Karpas-422 (cell line): ENCODE data around the gene USP5. TPM values are rescaled to one million over a fixed set of nuclear protein-coding genes. Genes with fewer than 3 reads are reported as not detected.
"Not testable (repeated sequence)": the region's sequence is repeated elsewhere in the genome, so short reads cannot be mapped to it uniquely, and the experiment has no call there.

Source experiments
- DNase-seq: peaks from one replicate; pipeline ENCODE4 v3.0.0-alpha.2; 2015
- H2AFZ ChIP-seq: fragments of 200-600 bp; sonication (generic); 2 replicates; pipeline ENCODE4 v1.6.1; 2014; ENCODE audit warnings: antibody characterized with exemption, low read length, mixed read lengths
- H3K27ac ChIP-seq: fragments of 200-600 bp; sonication (generic); 2 replicates; pipeline ENCODE4 v1.5.1; 2014; ENCODE audit warnings: mild to moderate bottlenecking, low read length, moderate library complexity
- H3K27me3 ChIP-seq: fragments of 200-600 bp; sonication (generic); 2 replicates; pipeline ENCODE4 v1.6.1; 2014; ENCODE audit warnings: low read length, mixed read lengths
- H3K36me3 ChIP-seq: fragments of 200-600 bp; sonication (generic); 2 replicates; pipeline ENCODE4 v1.6.1; 2014; ENCODE audit warnings: low read length, mixed read lengths; ENCODE audit not compliant: insufficient read depth
- H3K4me1 ChIP-seq: fragments of 200-600 bp; sonication (generic); 2 replicates; pipeline ENCODE4 v1.6.1; 2014; ENCODE audit warnings: mild to moderate bottlenecking, low read length, mixed read lengths
- H3K4me2 ChIP-seq: fragments of 200-600 bp; sonication (generic); 2 replicates; pipeline ENCODE4 v1.6.1; 2014; ENCODE audit warnings: low read length, low read depth, mild to moderate bottlenecking; ENCODE audit not compliant: poor library complexity, severe bottlenecking
- H3K4me3 ChIP-seq: fragments of 200-600 bp; sonication (generic); 2 replicates; pipeline ENCODE4 v1.5.1; 2014; ENCODE audit warnings: mild to moderate bottlenecking, antibody characterized with exemption, low read length, mixed read lengths
- H3K79me2 ChIP-seq: fragments of 200-600 bp; sonication (generic); 2 replicates; pipeline ENCODE4 v1.6.1; 2014; ENCODE audit warnings: mild to moderate bottlenecking, low read length, mixed read lengths
- H3K9ac ChIP-seq: fragments of 200-600 bp; sonication (generic); 2 replicates; pipeline ENCODE4 v1.6.0; 2014; ENCODE audit warnings: low read length
- H3K9me2 ChIP-seq: fragments of 200-600 bp; sonication (generic), shearing (Covaris generic); replicated peaks from 2 replicates; pipeline ENCODE4 v1.6.0; 2014; ENCODE audit warnings: mild to moderate bottlenecking, low read length, moderate library complexity; ENCODE audit not compliant: insufficient read depth
- H3K9me3 ChIP-seq: fragments of 300-700, 200-600 bp; sonication (generic); 2 replicates; pipeline ENCODE4 v1.6.1; 2014; ENCODE audit warnings: low read length, mixed read lengths
- H4K20me1 ChIP-seq: fragments of 200-600 bp; sonication (generic); 2 replicates; pipeline ENCODE4 v1.6.1; 2014; ENCODE audit warnings: mild to moderate bottlenecking, antibody characterized with exemption, low read length, low read depth; ENCODE audit not compliant: insufficient read depth
- total RNA-seq: library from RNA; depleted of rRNA; stranded (reverse); fragments of >200 nt; shearing (Covaris generic); gene quantifications from 2 replicates; pipeline ENCODE4 v1.2.3, GENCODE V29; 2014; ENCODE audit warnings: low replicate concordance

USP5 gene
- total RNA-seq, 1 experiment from 2014 or later: 36.9 TPM

DNA sequence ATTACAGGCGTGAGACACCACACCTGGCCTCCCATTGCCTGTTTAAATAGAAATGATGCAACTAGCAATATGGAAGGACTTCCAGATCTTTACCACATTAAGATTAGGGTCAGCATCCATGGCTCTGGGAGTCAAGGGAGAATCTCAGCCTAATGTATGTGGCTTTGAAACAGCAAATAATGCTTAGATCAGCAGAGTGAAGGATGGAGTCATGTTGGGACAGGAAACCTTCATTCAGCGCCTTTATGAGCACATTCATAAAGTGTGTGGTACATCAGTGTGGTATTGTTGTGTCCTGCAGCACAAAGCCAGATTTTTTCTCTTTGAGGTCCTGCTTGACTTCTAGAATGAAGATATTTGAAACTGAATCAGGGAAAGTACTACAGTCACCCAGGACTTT is 36.4 kb downstream of the USP5 start:
- no peak overlapping the region for H2AFZ ChIP-seq
- DNase-seq: no peak
- H4K20me1 ChIP-seq: no peaks in the 10 kb centered on the region
- H3K4me2 ChIP-seq: no peak overlapping the region
- H3K4me1 ChIP-seq: peaks cover 14% of the 10 kb centered on the region
- no peaks in the 10 kb centered on the region for H3K9me2 ChIP-seq
- H3K36me3 ChIP-seq: peaks cover 17% of the 10 kb centered on the region; the same call in 1 of the 2 replicates
- no peaks in the 10 kb centered on the region for H3K27me3 ChIP-seq
- no peaks in the 10 kb centered on the region for H3K9me3 ChIP-seq
- H3K9ac ChIP-seq: no peak overlapping the region
- H3K79me2 ChIP-seq: no peaks in the 10 kb centered on the region
- no peak overlapping the region for H3K27ac ChIP-seq
- H3K4me3 ChIP-seq: no peak overlapping the region

DNA sequence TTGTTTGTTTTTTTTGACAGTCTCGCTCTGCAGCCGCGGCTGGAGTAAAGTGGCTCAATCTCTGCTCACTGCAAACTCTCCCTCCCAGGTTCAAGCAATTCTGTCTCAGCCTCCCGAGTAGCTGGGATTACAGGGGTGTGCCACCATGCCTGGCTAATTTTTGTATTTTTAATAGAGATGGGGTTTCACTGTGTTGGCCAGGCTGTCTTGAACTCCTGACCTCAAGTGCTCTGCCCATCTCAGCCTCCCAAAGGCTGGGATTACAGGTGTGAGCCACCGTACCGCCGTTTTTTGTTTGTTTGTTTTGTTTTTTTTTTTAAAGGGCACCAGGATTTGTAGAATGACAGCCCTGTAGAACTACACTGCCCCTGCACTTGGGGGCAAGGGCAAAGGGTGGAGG is 36.8 kb downstream of the USP5 start:
- not testable (repeated sequence) for H4K20me1 ChIP-seq, DNase-seq, H3K9me3 ChIP-seq, H2AFZ ChIP-seq, H3K27me3 ChIP-seq, H3K4me2 ChIP-seq, H3K4me3 ChIP-seq, H3K9ac ChIP-seq, H3K79me2 ChIP-seq, H3K9me2 ChIP-seq, H3K27ac ChIP-seq
- Histone ChIP-seq H3K4me1 (peaks cover 14% of the 10 kb centered on the region), H3K36me3 (peaks cover 13% of the 10 kb centered on the region; the same call in 1 of the 2 replicates)

DNA sequence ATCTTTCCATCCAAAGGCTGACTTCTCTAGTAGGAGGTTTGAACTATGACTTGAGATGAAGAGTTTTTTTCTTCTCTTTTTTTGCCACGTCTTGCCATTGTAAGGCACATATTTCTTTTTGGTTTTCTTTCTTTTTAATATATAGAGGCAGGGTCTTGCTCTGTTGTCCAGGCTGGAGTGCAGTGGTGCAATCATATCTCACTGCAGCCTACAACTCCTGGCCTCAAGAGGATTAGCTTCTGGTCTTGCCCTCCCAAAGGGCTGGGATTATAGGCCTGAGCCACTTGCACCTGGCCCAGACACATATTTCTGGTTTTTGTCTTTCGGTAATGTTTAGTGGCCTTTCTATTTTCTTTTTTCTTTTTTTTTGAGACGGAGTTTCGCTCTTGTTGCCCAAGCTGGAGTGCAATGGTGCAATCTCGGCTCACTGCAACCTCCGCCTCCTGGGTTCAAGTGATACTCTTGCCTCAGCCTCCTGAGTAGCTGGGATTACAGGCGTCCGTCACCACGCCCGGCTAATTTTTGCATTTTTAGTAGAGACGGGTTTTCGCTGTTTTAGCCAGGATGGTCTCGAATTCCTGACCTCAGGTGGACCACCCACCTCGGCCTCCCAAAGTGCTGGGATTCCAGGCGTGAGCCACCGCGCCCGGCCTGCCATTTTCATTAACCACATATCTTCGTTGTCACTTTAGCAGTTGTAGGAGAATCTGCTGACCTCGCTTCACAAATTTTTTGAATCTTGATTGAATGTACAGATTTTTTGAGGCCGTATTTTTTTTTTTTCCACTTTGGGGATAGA is 38.0 kb downstream of the USP5 start:
- peak overlapping the region; percentile 67; the same call in 1 of the 2 replicates for H3K9ac ChIP-seq
- peak overlapping the region; percentile 87 for H3K27ac ChIP-seq
- H4K20me1 ChIP-seq, H3K9me2 ChIP-seq, H3K36me3 ChIP-seq, DNase-seq, H3K27me3 ChIP-seq, H2AFZ ChIP-seq, H3K9me3 ChIP-seq, H3K79me2 ChIP-seq: not testable (repeated sequence)
- peak overlapping the region; percentile 55; the same call in 1 of the 2 replicates for H3K4me3 ChIP-seq
- peaks cover 14% of the 10 kb centered on the region for H3K4me1 ChIP-seq
- peak overlapping the region; percentile 68 for H3K4me2 ChIP-seq

DNA sequence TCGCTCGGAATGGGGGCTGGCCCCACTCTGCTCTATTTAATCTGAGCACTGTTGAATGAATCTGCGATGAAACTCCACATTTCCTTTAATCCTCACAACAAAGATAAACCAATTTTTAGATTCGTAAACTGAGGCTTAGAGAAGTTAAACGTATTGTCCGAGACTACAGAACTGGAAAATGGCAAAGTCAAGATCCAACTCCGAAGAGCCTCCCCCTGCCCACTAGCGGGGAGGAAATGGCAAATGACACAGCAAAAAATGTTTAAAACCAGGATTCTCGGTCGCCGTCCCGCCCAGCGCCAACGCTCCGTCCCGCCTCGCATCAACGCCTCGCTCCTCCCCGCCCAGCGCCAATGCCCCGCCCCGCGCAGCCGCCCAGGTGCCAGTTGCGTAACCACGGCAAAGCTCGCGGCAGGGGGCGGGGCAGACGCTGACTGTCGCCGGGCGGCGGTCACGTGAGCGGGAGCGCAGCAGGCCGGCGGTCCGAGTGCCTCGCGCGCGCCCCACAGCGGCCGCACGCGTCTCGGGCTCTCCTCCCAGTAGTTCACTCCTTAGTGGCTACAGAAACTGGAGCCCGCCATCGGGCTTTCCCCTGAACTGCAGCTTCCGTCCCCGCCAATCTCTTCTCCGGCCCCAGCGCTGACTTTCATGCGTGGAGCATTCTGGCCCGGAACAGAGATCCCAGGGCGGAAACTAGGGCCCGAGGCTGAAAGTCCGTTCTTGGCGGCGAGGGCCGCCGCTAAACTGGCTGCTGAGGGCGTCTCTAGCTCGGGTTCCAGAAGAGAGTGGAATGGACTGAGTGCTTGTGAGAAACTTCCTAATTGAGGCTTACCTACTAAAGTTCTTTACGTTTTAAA is 39.1 kb downstream of the USP5 start:
- Histone ChIP-seq H3K9me2 (no peaks in the 10 kb centered on the region), H2AFZ (peak overlapping the region; percentile 93; the same call in 1 of the 2 replicates), H3K36me3 (peaks cover 4% of the 10 kb centered on the region; the same call in 1 of the 2 replicates), H3K4me1 (peaks cover 14% of the 10 kb centered on the region), H3K27ac (peak overlapping the region; percentile 87), H3K9ac (peak overlapping the region; percentile 67), H4K20me1 (no peaks in the 10 kb centered on the region), H3K9me3 (no peaks in the 10 kb centered on the region), H3K4me2 (peak overlapping the region; percentile 68), H3K79me2 (no peaks in the 10 kb centered on the region), H3K4me3 (peak overlapping the region; percentile 57), H3K27me3 (no peaks in the 10 kb centered on the region)
- peak; percentile 99 for DNase-seq

DNA sequence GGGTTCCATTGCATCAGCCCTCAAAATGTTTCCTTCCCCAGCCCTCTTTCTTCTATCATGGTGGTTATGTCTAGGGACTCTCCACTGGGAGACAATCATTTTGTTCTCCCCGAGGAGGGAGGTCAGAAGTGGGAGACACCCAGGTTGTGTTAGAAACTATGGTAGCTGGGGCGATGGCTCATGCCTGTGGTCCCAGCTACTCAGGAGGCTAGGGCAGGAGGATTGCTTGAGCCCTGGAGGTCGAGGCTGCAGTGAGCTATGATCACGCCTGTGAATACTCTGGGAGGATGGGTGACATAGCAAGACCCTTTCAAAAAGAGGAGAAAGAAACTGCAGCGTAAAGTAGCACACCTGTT is 39.7 kb downstream of the USP5 start:
- Histone ChIP-seq H3K36me3 (peaks cover 4% of the 10 kb centered on the region; the same call in 1 of the 2 replicates), H3K27me3 (no peaks in the 10 kb centered on the region), H3K9me2 (no peaks in the 10 kb centered on the region), H3K4me1 (peaks cover 14% of the 10 kb centered on the region), H3K9me3 (no peaks in the 10 kb centered on the region), H4K20me1 (no peaks in the 10 kb centered on the region), H3K4me3 (peak overlapping the region; percentile 57; the same call in 1 of the 2 replicates), H3K79me2 (no peaks in the 10 kb centered on the region), H2AFZ (peak overlapping the region; percentile 93; the same call in 1 of the 2 replicates), H3K4me2 (peak overlapping the region; percentile 68), H3K27ac (no peak overlapping the region), H3K9ac (peak overlapping the region; percentile 64)
- no peak for DNase-seq

DNA sequence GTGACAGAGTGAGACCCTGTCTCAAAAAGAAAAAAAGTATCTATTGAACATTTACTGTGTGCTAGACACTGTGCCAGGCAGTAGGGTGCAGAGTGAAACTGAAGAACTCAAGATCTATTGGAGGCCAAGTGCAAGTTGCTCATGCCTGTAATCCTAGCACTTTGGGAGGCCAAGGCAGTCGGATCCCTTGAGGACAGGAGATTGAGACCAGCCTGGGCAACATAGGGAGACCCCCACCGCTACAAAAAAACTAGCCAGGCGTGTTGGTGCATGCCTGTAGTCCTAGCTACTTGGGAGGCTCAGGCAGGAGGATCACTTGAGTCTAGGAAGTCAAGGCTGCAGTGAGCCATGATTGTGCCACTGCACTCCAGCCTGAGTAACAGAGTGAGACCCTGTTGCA is 40.7 kb downstream of the USP5 start:
- DNase-seq, H3K27me3 ChIP-seq, H2AFZ ChIP-seq, H3K4me3 ChIP-seq, H3K9me3 ChIP-seq, H3K9ac ChIP-seq, H3K4me2 ChIP-seq, H3K27ac ChIP-seq, H4K20me1 ChIP-seq, H3K36me3 ChIP-seq, H3K9me2 ChIP-seq, H3K79me2 ChIP-seq: not testable (repeated sequence)
- peaks cover 14% of the 10 kb centered on the region for H3K4me1 ChIP-seq

DNA sequence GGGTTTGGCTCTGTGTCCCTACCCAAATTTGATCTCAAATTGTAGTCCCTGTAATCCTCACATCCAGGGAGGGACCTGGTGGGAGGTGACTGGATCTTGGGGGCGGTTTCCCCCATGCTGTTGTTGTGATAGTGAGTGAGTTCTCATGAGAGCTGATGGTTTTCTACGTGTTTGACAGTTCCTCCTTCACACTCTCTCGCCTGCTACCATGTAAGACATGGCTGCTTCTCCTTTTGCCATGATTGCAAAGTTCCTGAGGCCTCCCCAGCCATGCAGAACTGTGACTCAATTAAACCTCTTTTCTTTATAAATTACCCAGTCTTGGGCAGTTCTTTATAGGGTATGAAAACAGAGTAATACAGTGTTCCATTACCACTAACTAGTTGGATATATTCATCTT is 42.4 kb downstream of the USP5 start:
- no peaks in the 10 kb centered on the region for H4K20me1 ChIP-seq
- no peak for DNase-seq
- no peak overlapping the region for H3K4me2 ChIP-seq
- H3K27me3 ChIP-seq: no peaks in the 10 kb centered on the region
- peaks cover 14% of the 10 kb centered on the region for H3K4me1 ChIP-seq
- H3K9ac ChIP-seq: no peak overlapping the region
- no peak overlapping the region for H3K4me3 ChIP-seq
- H3K9me3 ChIP-seq: no peaks in the 10 kb centered on the region
- no peak overlapping the region for H3K27ac ChIP-seq
- no peak overlapping the region for H2AFZ ChIP-seq
- H3K36me3 ChIP-seq: no peaks in the 10 kb centered on the region
- H3K9me2 ChIP-seq: no peaks in the 10 kb centered on the region
- no peaks in the 10 kb centered on the region for H3K79me2 ChIP-seq

DNA sequence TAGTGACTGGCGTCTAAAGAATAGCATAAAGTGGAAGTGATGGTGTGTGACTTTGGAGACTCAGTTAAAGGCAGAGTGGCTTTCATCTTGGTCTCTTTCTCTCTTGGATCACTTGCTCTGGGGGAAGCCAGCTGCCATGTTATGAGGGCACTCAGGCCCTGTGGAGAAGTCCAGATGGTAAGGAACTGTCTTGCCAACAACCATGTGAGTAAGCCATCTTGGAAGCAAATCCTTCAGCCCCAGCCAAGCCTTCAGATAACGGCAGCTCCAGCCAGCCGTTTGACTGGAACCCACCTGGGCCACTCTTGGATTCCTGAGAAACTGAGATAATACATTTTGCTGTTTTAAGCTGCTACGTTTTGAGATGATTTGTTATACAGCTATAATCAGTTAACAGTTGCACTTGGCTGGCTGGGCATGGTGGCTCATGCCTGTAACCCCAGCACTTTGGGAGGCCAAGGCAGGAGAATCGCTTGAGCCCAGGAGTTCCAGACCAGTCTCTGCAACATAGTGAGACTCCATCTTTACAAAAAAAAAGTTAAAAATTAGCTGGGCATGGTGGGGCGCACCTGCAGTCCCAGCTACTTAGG is 45.0 kb downstream of the USP5 start:
- Histone ChIP-seq H3K27ac (no peak overlapping the region), H3K4me1 (peaks cover 4% of the 10 kb centered on the region; the same call in 1 of the 2 replicates), H3K27me3 (no peaks in the 10 kb centered on the region), H3K9me3 (no peaks in the 10 kb centered on the region), H3K79me2 (no peaks in the 10 kb centered on the region), H3K9me2 (no peaks in the 10 kb centered on the region), H3K4me3 (no peak overlapping the region), H2AFZ (no peak overlapping the region), H4K20me1 (no peaks in the 10 kb centered on the region), H3K9ac (0 out of 2 replicates have a peak overlapping the region, but pooled peaks have one; percentile 7), H3K4me2 (no peak overlapping the region), H3K36me3 (no peaks in the 10 kb centered on the region)
- DNase-seq: no peak
